ENCODE results near the gene RICTOR. TPM values are rescaled to one million over a fixed set of nuclear protein-coding genes. Genes with fewer than 3 reads are reported as not detected.

Gene RICTOR
- total RNA-seq, 1 donor from 2014 or later, result 12.0 TPM

GRCh38 chr5:39093352-39093751 is 19.2 kb upstream of the RICTOR start:
- no peak for ATAC-seq
- no peak for DNase-seq (ENCODE audit: low spot score)

- DNase-seq (ENCODE audit: low spot score) (no peak), ATAC-seq (no peak)
Measured at GRCh38 chr5:39092581-39093351, 18.6 kb upstream of the RICTOR start.

GRCh38 chr5:39091940-39092580 is 17.9 kb upstream of the RICTOR start:
- DNase-seq (ENCODE audit: low spot score), result no peak
- no peak for ATAC-seq

GRCh38 chr5:39083968-39084367 is 9.8 kb upstream of the RICTOR start:
- DNase-seq (ENCODE audit: low spot score), result no peak
- no peak for ATAC-seq

- DNase-seq (ENCODE audit: low spot score), result no peak
- no peak for ATAC-seq
Measured at GRCh38 chr5:39082995-39083394, 8.8 kb upstream of the RICTOR start.

GRCh38 chr5:39080597-39081204 is 6.5 kb upstream of the RICTOR start:
- DNase-seq (ENCODE audit: low spot score), result peak; percentile 58
- peak; percentile 100 for ATAC-seq

GRCh38 chr5:39080168-39080567 is 6.0 kb upstream of the RICTOR start:
- ATAC-seq (no peak), DNase-seq (ENCODE audit: low spot score) (no peak)

- DNase-seq (ENCODE audit: low spot score) (no peak), ATAC-seq (no peak)
Measured at GRCh38 chr5:39079147-39079546, 4.9 kb upstream of the RICTOR start.

GRCh38 chr5:39076757-39077728 is 2.8 kb upstream of the RICTOR start:
- DNase-seq (ENCODE audit: low spot score), result no peak
- ATAC-seq, result no peak

- no peak for ATAC-seq
Measured at GRCh38 chr5:39076101-39076756, 2.0 kb upstream of the RICTOR start.

GRCh38 chr5:39073767-39074016 is 507 bp downstream of the RICTOR start:
- DNase-seq (ENCODE audit: low spot score) (no peak), ATAC-seq (peak; percentile 70)

More at GRCh38 chr5:39076101-39076756, 2.0 kb upstream of the RICTOR start:
- DNase-seq (ENCODE audit: low spot score), result no peak

GRCh38 chr5:39072925-39073766 is 1.1 kb downstream of the RICTOR start:
- peak; percentile 58 for ATAC-seq

GRCh38 chr5:39068099-39068498 is 6.1 kb downstream of the RICTOR start:
- DNase-seq (ENCODE audit: low spot score) (no peak), ATAC-seq (no peak)

More at GRCh38 chr5:39072925-39073766, 1.1 kb downstream of the RICTOR start:
- DNase-seq (ENCODE audit: low spot score), result peak; percentile 67

GRCh38 chr5:39064450-39064849 is 9.7 kb downstream of the RICTOR start:
- DNase-seq (ENCODE audit: low spot score) (no peak), ATAC-seq (no peak)

GRCh38 chr5:39063037-39063436 is 11.2 kb downstream of the RICTOR start:
- ATAC-seq (no peak), DNase-seq (ENCODE audit: low spot score) (no peak)

GRCh38 chr5:39062530-39062929 is 11.7 kb downstream of the RICTOR start:
- ATAC-seq (no peak), DNase-seq (ENCODE audit: low spot score) (no peak)

- ATAC-seq (no peak), DNase-seq (ENCODE audit: low spot score) (no peak)
Measured at GRCh38 chr5:39062104-39062503, 12.1 kb downstream of the RICTOR start.

- peak; percentile 64 for ATAC-seq
Measured at GRCh38 chr5:39059064-39059463, 15.1 kb downstream of the RICTOR start.

GRCh38 chr5:39058178-39058921 is 15.8 kb downstream of the RICTOR start:
- no peak for DNase-seq (ENCODE audit: low spot score)
- peak; percentile 38 for ATAC-seq

More at GRCh38 chr5:39059064-39059463, 15.1 kb downstream of the RICTOR start:
- DNase-seq (ENCODE audit: low spot score), result no peak
